ENCODE measurements around the gene EPSTI1. TPM values are rescaled to one million over a fixed set of nuclear protein-coding genes. Genes with fewer than 3 reads are reported as not detected.
"Not testable (repeated sequence)": the region's sequence is repeated elsewhere in the genome, so short reads cannot be mapped to it uniquely, and the experiment has no call there.

Gene EPSTI1
- total RNA-seq, 1 donor from 2014 or later = 96.0 TPM

GRCh38 chr13:42864952-42865767 lies 126.9 kb downstream of the EPSTI1 start:
- H3K9me3 Mint-ChIP-seq (ENCODE audit: unreplicated experiment) = peaks cover 3% of the 10 kb centered on the region
- no peak overlapping the region for H2AFZ ChIP-seq (ENCODE audit: low read depth, low read length)
- H3K9ac ChIP-seq (ENCODE audit: low read length) = no peak overlapping the region
- H3K9me3 ChIP-seq (ENCODE audit: insufficient read depth, low read depth, low read length) = no peaks in the 10 kb centered on the region
- H3K4me3 Mint-ChIP-seq (ENCODE audit: unreplicated experiment) = no peak overlapping the region
- H3K27ac ChIP-seq (ENCODE audit: low read depth, low read length) = no peak overlapping the region
- DNase-seq (ENCODE audit: low read depth) = no peak
- no peak for TF ChIP-seq CTCF (IDR thresholded peaks at IDR 0.05; ENCODE audit: insufficient read depth, low read depth, low read length)
- TF ChIP-seq EZH2 (IDR thresholded peaks at IDR 0.05; ENCODE audit: insufficient read depth, low read length) = no peak
- no peaks in the 10 kb centered on the region for H3K79me2 ChIP-seq (ENCODE audit: insufficient read depth, low read length)
- H3K4me2 ChIP-seq (ENCODE audit: low read length) = no peak overlapping the region
- H3K36me3 Mint-ChIP-seq (ENCODE audit: low read depth, unreplicated experiment) = no peaks in the 10 kb centered on the region
- H3K27me3 Mint-ChIP-seq (ENCODE audit: low read depth, unreplicated experiment) = peaks cover 2% of the 10 kb centered on the region
- no peaks in the 10 kb centered on the region for H4K20me1 ChIP-seq (ENCODE audit: insufficient read depth, low read length)
- H3K4me1 Mint-ChIP-seq (ENCODE audit: low read depth, unreplicated experiment) = no peaks in the 10 kb centered on the region
- no peaks in the 10 kb centered on the region for H3K4me1 ChIP-seq (ENCODE audit: insufficient read depth, low read length)
- H3K27me3 ChIP-seq (ENCODE audit: insufficient read depth, low read length) = peaks cover 13% of the 10 kb centered on the region
- H3K4me3 ChIP-seq (ENCODE audit: insufficient read depth, low read depth, low read length) = no peak overlapping the region
- no peak overlapping the region for H3K27ac Mint-ChIP-seq (ENCODE audit: unreplicated experiment)
- no peak for FAIRE-seq
- H3K36me3 ChIP-seq (ENCODE audit: insufficient read depth, low read length) = no peaks in the 10 kb centered on the region

- not testable (repeated sequence) for H3K27me3 Mint-ChIP-seq (ENCODE audit: low read depth, unreplicated experiment); H3K4me1 Mint-ChIP-seq (ENCODE audit: low read depth, unreplicated experiment); FAIRE-seq; H3K36me3 Mint-ChIP-seq (ENCODE audit: low read depth, unreplicated experiment); H3K4me3 ChIP-seq (ENCODE audit: insufficient read depth, low read depth, low read length); H3K27ac Mint-ChIP-seq (ENCODE audit: unreplicated experiment); H2AFZ ChIP-seq (ENCODE audit: low read depth, low read length); H3K9ac ChIP-seq (ENCODE audit: low read length); H3K4me1 ChIP-seq (ENCODE audit: insufficient read depth, low read length); H3K9me3 Mint-ChIP-seq (ENCODE audit: unreplicated experiment); H3K36me3 ChIP-seq (ENCODE audit: insufficient read depth, low read length); H3K4me3 Mint-ChIP-seq (ENCODE audit: unreplicated experiment); H3K79me2 ChIP-seq (ENCODE audit: insufficient read depth, low read length); H4K20me1 ChIP-seq (ENCODE audit: insufficient read depth, low read length); H3K27ac ChIP-seq (ENCODE audit: low read depth, low read length); H3K4me2 ChIP-seq (ENCODE audit: low read length); H3K9me3 ChIP-seq (ENCODE audit: insufficient read depth, low read depth, low read length); DNase-seq (ENCODE audit: low read depth)
- H3K27me3 ChIP-seq (ENCODE audit: insufficient read depth, low read length) = peaks cover 13% of the 10 kb centered on the region
Measured at GRCh38 chr13:42862370-42862769, 129.7 kb downstream of the EPSTI1 start.

- FAIRE-seq (no peak), DNase-seq (ENCODE audit: low read depth) (no peak)
- Histone ChIP-seq H2AFZ (ENCODE audit: low read depth, low read length) (no peak overlapping the region), H3K4me1 (ENCODE audit: insufficient read depth, low read length) (no peaks in the 10 kb centered on the region), H3K9me3 (ENCODE audit: insufficient read depth, low read depth, low read length) (no peaks in the 10 kb centered on the region), H3K27me3 (ENCODE audit: insufficient read depth, low read length) (peaks cover 9% of the 10 kb centered on the region), H3K27ac (ENCODE audit: low read depth, low read length) (no peak overlapping the region), H3K9ac (ENCODE audit: low read length) (no peak overlapping the region), H3K4me3 (ENCODE audit: insufficient read depth, low read depth, low read length) (no peak overlapping the region), H3K36me3 (ENCODE audit: insufficient read depth, low read length) (no peaks in the 10 kb centered on the region), H3K4me2 (ENCODE audit: low read length) (no peak overlapping the region), H4K20me1 (ENCODE audit: insufficient read depth, low read length) (no peaks in the 10 kb centered on the region), H3K79me2 (ENCODE audit: insufficient read depth, low read length) (no peaks in the 10 kb centered on the region)
- Mint-ChIP-seq H3K4me3 (ENCODE audit: unreplicated experiment) (no peak overlapping the region), H3K4me1 (ENCODE audit: low read depth, unreplicated experiment) (no peaks in the 10 kb centered on the region), H3K27me3 (ENCODE audit: low read depth, unreplicated experiment) (no peaks in the 10 kb centered on the region), H3K9me3 (ENCODE audit: unreplicated experiment) (peaks cover 3% of the 10 kb centered on the region), H3K27ac (ENCODE audit: unreplicated experiment) (no peak overlapping the region), H3K36me3 (ENCODE audit: low read depth, unreplicated experiment) (no peaks in the 10 kb centered on the region)
- TF ChIP-seq CTCF (IDR thresholded peaks at IDR 0.05; ENCODE audit: insufficient read depth, low read depth, low read length) (no peak), EZH2 (IDR thresholded peaks at IDR 0.05; ENCODE audit: insufficient read depth, low read length) (no peak)
Measured at GRCh38 chr13:42860485-42860884, 131.6 kb downstream of the EPSTI1 start.
